ENCODE data around the gene TOMM20.

- TF ChIP-seq POLR2A (IDR thresholded peaks at IDR 0.05) (no peak), CTCF (IDR thresholded peaks at IDR 0.05) (no peak)
Measured at GRCh38 chr1:235113183-235113917, 15.3 kb downstream of the TOMM20 start.

Measured in thyroid gland (tissue), 4 donors.